Endothelial cell of umbilical vein (primary cell): Measurements from ENCODE around the gene OR10C1. TPM values are rescaled to one million over a fixed set of nuclear protein-coding genes. Genes with fewer than 3 reads are reported as not detected.

Source experiments
- BruUV-seq: library from RNA; stranded (reverse); fragments of 400-500 nt; replicated peaks from 2 replicates; lab custom pipeline; 2021; lab: Mats Ljungman, UMichigan
- CTCF ChIA-PET: fragments of 300-600, 350-600 bp; sonication (Branson Sonifier 250); formaldehyde crosslinking; loops from one replicate; lab custom pipeline; 2021; ENCODE audit warnings: antibody characterized with exemption, inconsistent platforms; lab: Charles Lee
- POLR2A ChIA-PET: fragments of 300-600, 350-600 bp; sonication (Branson Sonifier 250); formaldehyde crosslinking; loops from one replicate; lab custom pipeline; 2021; ENCODE audit warnings: antibody characterized with exemption, inconsistent platforms; lab: Charles Lee
- DNase-seq: peaks from one replicate; pipeline ENCODE4 v3.0.0-alpha.2; 2011; ENCODE audit warnings: low read depth, low spot score
- FAIRE-seq: peaks from 2 replicates; lab custom pipeline; 2011; peaks lifted over from hg19 to GRCh38; lab: Jason Lieb, UNC
- H2AFZ ChIP-seq: 2 replicates; pipeline ENCODE4 v1.6.0; 2012; ENCODE audit warnings: low read depth, low read length, control low read depth, inconsistent platforms
- H3K27ac ChIP-seq: 2 replicates; pipeline ENCODE4 v1.5.1; 2011; ENCODE audit warnings: low read depth, mild to moderate bottlenecking, control low read depth, low read length, moderate library complexity; ENCODE audit not compliant: insufficient read depth
- H3K27me3 ChIP-seq, 2 experiments: 2 replicates each; pipeline versions ENCODE4 v1.6.0 to v1.6.1; 2011; ENCODE audit warnings: low read length in 2 of 2, mixed read lengths in 1 of 2; ENCODE audit not compliant: control insufficient read depth in 2 of 2, insufficient read depth in 2 of 2
- H3K36me3 ChIP-seq, 2 experiments: 2 replicates in 1 of 2; 3 replicates in 1 of 2; pipeline ENCODE4 v1.5.1; 2011; ENCODE audit warnings: low read length in 2 of 2, mild to moderate bottlenecking in 1 of 2, moderate library complexity in 1 of 2; ENCODE audit not compliant: control insufficient read depth in 2 of 2, insufficient read depth in 2 of 2; ENCODE audit errors: extremely low read depth in 1 of 2
- H3K4me1 ChIP-seq: 3 replicates; pipeline ENCODE4 v1.5.1; 2011; ENCODE audit warnings: mild to moderate bottlenecking, low read length; ENCODE audit not compliant: control insufficient read depth, insufficient read depth; ENCODE audit errors: extremely low read depth
- H3K4me2 ChIP-seq: 2 replicates; pipeline ENCODE4 v1.6.1; 2011; ENCODE audit warnings: low read length, control low read depth, mixed read lengths; ENCODE audit not compliant: insufficient read depth
- H3K4me3 ChIP-seq, 3 experiments: fragments of 200-600 bp in 1 of 3; sonication (generic), shearing (Covaris generic) in 1 of 3; replicated peaks in 1 of 3; 2 replicates each; pipeline ENCODE4 v1.5.1; 2011 to 2016; ENCODE audit warnings: control low read depth in 3 of 3, low read length in 3 of 3, mild to moderate bottlenecking in 2 of 3, inconsistent platforms in 1 of 3, low read depth in 1 of 3, moderate library complexity in 1 of 3; ENCODE audit not compliant: insufficient read depth in 1 of 3
- H3K79me2 ChIP-seq: 2 replicates; pipeline ENCODE4 v1.6.0; 2012; ENCODE audit warnings: low read length, inconsistent platforms; ENCODE audit not compliant: control insufficient read depth, insufficient read depth
- H3K9ac ChIP-seq: replicated peaks from 2 replicates; pipeline ENCODE3; 2011; ENCODE audit warnings: low read length, control low read depth; ENCODE audit not compliant: insufficient read depth; ENCODE audit errors: extremely low read depth
- H3K9me1 ChIP-seq: replicated peaks from 3 replicates; pipeline ENCODE4 v1.6.0; 2011; ENCODE audit warnings: mild to moderate bottlenecking, low read length; ENCODE audit not compliant: control insufficient read depth, insufficient read depth; ENCODE audit errors: extremely low read depth
- H3K9me3 ChIP-seq: replicated peaks from 2 replicates; pipeline ENCODE4 v1.5.1; 2012; ENCODE audit warnings: low read length, inconsistent platforms; ENCODE audit not compliant: control insufficient read depth, insufficient read depth
- H4K20me1 ChIP-seq: replicated peaks from 2 replicates; pipeline ENCODE3; 2011; ENCODE audit warnings: mild to moderate bottlenecking, low read length; ENCODE audit not compliant: control insufficient read depth, insufficient read depth; ENCODE audit errors: extremely low read depth
- EZH2 ChIP-seq: IDR thresholded peaks from 2 replicates; pipeline ENCODE4 v1.6.1; 2012; ENCODE audit warnings: borderline replicate concordance, low read depth, mild to moderate bottlenecking, moderate library complexity, low read length, inconsistent platforms; ENCODE audit not compliant: severe bottlenecking
- FOS ChIP-seq: IDR thresholded peaks from 2 replicates; pipeline ENCODE4 v1.6.1; 2011; ENCODE audit warnings: mild to moderate bottlenecking, low read length, moderate library complexity, borderline replicate concordance; ENCODE audit not compliant: insufficient read depth
- GATA2 ChIP-seq: IDR thresholded peaks from 2 replicates; pipeline ENCODE4 v1.7.0; 2011; ENCODE audit warnings: low read depth, mild to moderate bottlenecking, moderate library complexity, mixed read lengths, low read length; ENCODE audit not compliant: insufficient read length, insufficient read depth
- JUN ChIP-seq: IDR thresholded peaks from 2 replicates; pipeline ENCODE4 v1.6.1; 2011; ENCODE audit warnings: borderline replicate concordance, low read depth; ENCODE audit not compliant: insufficient read length, insufficient read depth
- MAX ChIP-seq: IDR thresholded peaks from 2 replicates; pipeline ENCODE4 v1.6.1; 2011; ENCODE audit not compliant: insufficient read depth, insufficient read length
- MYC ChIP-seq: IDR thresholded peaks from one replicate; pipeline ENCODE4 v1.6.1; 2011; ENCODE audit warnings: mild to moderate bottlenecking, low read depth, low read length
- POLR2A ChIP-seq: IDR thresholded peaks from 2 replicates; pipeline ENCODE4 v1.6.1; 2012; ENCODE audit warnings: low read depth, mild to moderate bottlenecking, control low read depth, low read length
- POLR2AphosphoS5 ChIP-seq: IDR thresholded peaks from 2 replicates; pipeline ENCODE4 v1.6.1; 2012; ENCODE audit warnings: low read depth, mild to moderate bottlenecking, control low read depth, low read length, moderate library complexity; ENCODE audit not compliant: insufficient read depth
- dilution Hi-C: fragments of 300-500 bp; cut with MboI; formaldehyde crosslinking; loops from one replicate; pipeline ENCODE4 v1.15.0; 2019; ENCODE audit warnings: low sequenced_read_pairs; ENCODE audit not compliant: extremely low pct_ligation_motif_present
- intact Hi-C: fragments of 100-400 bp; cut with micrococcal nuclease; formaldehyde crosslinking; loops from one replicate; pipeline ENCODE4 v1.10.0; 2022
- polyA plus RNA-seq, 4 experiments: library from polyadenylated mRNA; depleted of rRNA in 3 of 4; stranded (reverse) in 3 of 4; unstranded in 1 of 4; fragments of >200 nt; gene quantifications; 2 replicates each; pipeline versions ENCODE4 v1.2.1 to v1.2.3, GENCODE V29; 2011 to 2012; ENCODE audit warnings: missing spikeins in 1 of 4
- total RNA-seq: library from RNA; stranded (reverse); gene quantifications from 2 replicates; pipeline ENCODE4 v1.2.3, GENCODE V29; 2021
- TF ChIP-seq, protein P1 (sequence below), 2 donors: IDR thresholded peaks; 1 replicate in 1 of 2; 2 replicates in 1 of 2; pipeline ENCODE4 v1.5.1; 2011; ENCODE audit warnings: low read length in 2 of 2, mild to moderate bottlenecking in 2 of 2, moderate library complexity in 2 of 2, control low read depth in 1 of 2, inconsistent platforms in 1 of 2, low read depth in 1 of 2; ENCODE audit not compliant: insufficient read depth in 1 of 2; ENCODE audit errors: extremely low read depth in 1 of 2

The OR10C1 gene
- total and polyA plus RNA-seq, 2 donors (not counting 3 experiments of a cell fraction or from before 2014, with no cell fraction given), result not detected

DNA sequence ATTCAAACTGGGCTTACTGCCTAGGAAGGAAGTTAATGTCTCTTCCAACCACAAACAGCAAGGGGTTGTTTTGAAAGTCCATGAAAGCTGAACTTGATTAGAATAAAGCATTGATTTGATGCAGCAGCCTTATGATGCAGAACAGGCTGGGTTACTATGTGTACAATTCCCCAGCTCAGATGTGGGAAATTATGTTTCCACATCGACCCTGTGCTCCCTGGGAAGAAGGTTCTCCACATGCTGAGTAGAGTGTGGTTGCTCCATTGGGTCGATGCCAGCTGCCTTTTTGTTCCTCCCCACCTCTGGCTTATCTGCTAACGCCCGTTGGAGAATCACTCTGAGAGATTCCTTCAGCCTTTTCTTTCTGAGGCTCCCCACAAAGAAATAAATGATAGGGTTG, 47.5 kb downstream of the OR10C1 start:
- ChIA-PET CTCF (no interaction called here), POLR2A (no interaction called here)
- H3K4me2 ChIP-seq, result no peak overlapping the region
- FAIRE-seq, result no peak
- H3K79me2 ChIP-seq, result no peaks in the 10 kb centered on the region
- DNase-seq, result no peak
- H3K4me3 ChIP-seq, result no peak overlapping the region
- no peak overlapping the region for H3K9ac ChIP-seq
- H3K36me3 ChIP-seq, result no peaks in the 10 kb centered on the region
- no peaks in the 10 kb centered on the region for H3K4me1 ChIP-seq
- H3K27ac ChIP-seq, result no peak overlapping the region
- H2AFZ ChIP-seq, result no peak overlapping the region
- intact Hi-C loops, result no loop called here
- H3K9me1 ChIP-seq, result no peaks in the 10 kb centered on the region
- TF ChIP-seq, protein P1, sequence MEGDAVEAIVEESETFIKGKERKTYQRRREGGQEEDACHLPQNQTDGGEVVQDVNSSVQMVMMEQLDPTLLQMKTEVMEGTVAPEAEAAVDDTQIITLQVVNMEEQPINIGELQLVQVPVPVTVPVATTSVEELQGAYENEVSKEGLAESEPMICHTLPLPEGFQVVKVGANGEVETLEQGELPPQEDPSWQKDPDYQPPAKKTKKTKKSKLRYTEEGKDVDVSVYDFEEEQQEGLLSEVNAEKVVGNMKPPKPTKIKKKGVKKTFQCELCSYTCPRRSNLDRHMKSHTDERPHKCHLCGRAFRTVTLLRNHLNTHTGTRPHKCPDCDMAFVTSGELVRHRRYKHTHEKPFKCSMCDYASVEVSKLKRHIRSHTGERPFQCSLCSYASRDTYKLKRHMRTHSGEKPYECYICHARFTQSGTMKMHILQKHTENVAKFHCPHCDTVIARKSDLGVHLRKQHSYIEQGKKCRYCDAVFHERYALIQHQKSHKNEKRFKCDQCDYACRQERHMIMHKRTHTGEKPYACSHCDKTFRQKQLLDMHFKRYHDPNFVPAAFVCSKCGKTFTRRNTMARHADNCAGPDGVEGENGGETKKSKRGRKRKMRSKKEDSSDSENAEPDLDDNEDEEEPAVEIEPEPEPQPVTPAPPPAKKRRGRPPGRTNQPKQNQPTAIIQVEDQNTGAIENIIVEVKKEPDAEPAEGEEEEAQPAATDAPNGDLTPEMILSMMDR (IDR thresholded peaks at IDR 0.05; ENCODE audit: extremely low read depth in 1 of 2, insufficient read depth in 1 of 2, low read depth in 1 of 2, low read length in 2 of 2), result no peak
- no peak for TF ChIP-seq POLR2AphosphoS5
- no peak for TF ChIP-seq JUN
- TF ChIP-seq MAX, result no peak
- dilution Hi-C loops, result no loop called here
- BruUV-seq, result no TSS peak
- H4K20me1 ChIP-seq, result no peaks in the 10 kb centered on the region
- H3K27me3 ChIP-seq, result no peaks in the 10 kb centered on the region
- H3K9me3 ChIP-seq, result no peaks in the 10 kb centered on the region

DNA sequence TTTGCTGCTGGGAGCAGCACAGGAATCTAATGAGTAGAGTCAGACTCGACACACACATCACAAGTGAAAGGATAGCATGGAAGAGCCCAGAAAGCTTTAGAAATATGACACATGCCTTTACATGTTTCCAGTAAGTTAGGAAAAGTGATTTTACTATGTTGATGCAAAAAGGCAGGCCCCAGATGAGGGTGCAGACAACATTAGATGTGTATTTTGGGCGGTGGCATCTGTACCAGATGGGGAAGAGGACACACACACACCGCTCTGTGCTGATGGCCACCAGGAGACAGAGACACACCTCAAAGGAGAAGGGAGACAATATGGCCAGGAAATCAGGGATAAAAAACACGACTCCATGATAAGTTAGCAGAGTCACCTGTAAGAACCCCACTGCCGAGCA, 48.0 kb downstream of the OR10C1 start:
- DNase-seq (no peak), FAIRE-seq (no peak)
- POLR2A ChIA-PET, result no interaction called here
- TF ChIP-seq EZH2 (no peak), POLR2AphosphoS5 (no peak), JUN (no peak), MAX (no peak), GATA2 (no peak), FOS (no peak), POLR2A (no peak), MYC (no peak)
- TF ChIP-seq, protein P1 (IDR thresholded peaks at IDR 0.05; ENCODE audit: extremely low read depth in 1 of 2, insufficient read depth in 1 of 2, low read depth in 1 of 2, low read length in 2 of 2), result no peak
- no peak overlapping the region for H3K27ac ChIP-seq
- H3K4me3 ChIP-seq, result no peak overlapping the region
- no peaks in the 10 kb centered on the region for H3K9me3 ChIP-seq
- H3K9ac ChIP-seq, result no peak overlapping the region
- no peaks in the 10 kb centered on the region for H3K4me1 ChIP-seq
- H3K9me1 ChIP-seq, result no peaks in the 10 kb centered on the region
- no peaks in the 10 kb centered on the region for H3K36me3 ChIP-seq
- no peaks in the 10 kb centered on the region for H3K27me3 ChIP-seq
- CTCF ChIA-PET, result no interaction called here
- H2AFZ ChIP-seq, result no peak overlapping the region
- no TSS peak for BruUV-seq
- intact Hi-C loops (no loop called here), dilution Hi-C loops (no loop called here)
- H3K4me2 ChIP-seq, result no peak overlapping the region
- H3K79me2 ChIP-seq, result no peaks in the 10 kb centered on the region
- H4K20me1 ChIP-seq, result no peaks in the 10 kb centered on the region
